GM12878 (cell line): Measurements from ENCODE around the gene ARID5B. TPM values are rescaled to one million over a fixed set of nuclear protein-coding genes. Genes with fewer than 3 reads are reported as not detected.
A peak's percentile ranks its signal among the peaks of the same experiment; 100 is the strongest.

Experiments
- CBX3 ChIP-seq: fragments of 200-600 bp; sonication (generic); IDR thresholded peaks from 2 replicates; pipeline ENCODE4 v1.6.1; 2016; ENCODE audit warnings: low read depth, borderline replicate concordance
- DPF2 ChIP-seq: fragments of 450-650 bp; IDR thresholded peaks from 2 replicates; pipeline ENCODE4 v1.6.1; 2017; ENCODE audit warnings: mild to moderate bottlenecking
- EP300 ChIP-seq, 2 experiments: fragments of 150-350 bp in 1 of 2; IDR thresholded peaks; 2 replicates each; pipeline ENCODE4 v1.6.1; 2011 to 2012; ENCODE audit warnings: low read depth in 2 of 2, low read length in 2 of 2, borderline replicate concordance in 1 of 2, improper control_type of control experiment in 1 of 2, inconsistent platforms in 1 of 2; ENCODE audit not compliant: control insufficient read depth in 1 of 2
- EZH2 ChIP-seq: IDR thresholded peaks from 2 replicates; pipeline ENCODE4 v1.6.1; 2012; ENCODE audit warnings: low read depth, mild to moderate bottlenecking, control low read depth, inconsistent platforms, low read length, borderline replicate concordance; ENCODE audit not compliant: control insufficient read depth
- FOS ChIP-seq: IDR thresholded peaks from 3 replicates; pipeline ENCODE4 v1.6.1; 2011; ENCODE audit warnings: borderline replicate concordance; ENCODE audit not compliant: insufficient read length; ENCODE audit errors: extremely low read depth
- JUNB ChIP-seq: IDR thresholded peaks from 2 replicates; pipeline ENCODE4 v1.6.1; 2016; ENCODE audit warnings: antibody characterized with exemption, mild to moderate bottlenecking
- MXI1 ChIP-seq: fragments of 150-350 bp; IDR thresholded peaks from 2 replicates; pipeline ENCODE4 v1.6.1; 2011; ENCODE audit warnings: low read depth, mild to moderate bottlenecking, inconsistent platforms, low read length, improper control_type of control experiment
- MYC ChIP-seq: IDR thresholded peaks from 2 replicates; pipeline ENCODE4 v1.6.1; 2011; ENCODE audit warnings: mild to moderate bottlenecking, low read length, moderate library complexity, inconsistent platforms; ENCODE audit not compliant: insufficient read depth, insufficient replicate concordance, insufficient read length, severe bottlenecking
- NFYA ChIP-seq: IDR thresholded peaks from 2 replicates; pipeline ENCODE4 v1.6.1; 2011; ENCODE audit warnings: low read depth, mild to moderate bottlenecking, low read length, improper control_type of control experiment, borderline replicate concordance
- PAX8 ChIP-seq: fragments of 450-650 bp; IDR thresholded peaks from 2 replicates; pipeline ENCODE4 v1.6.1; 2017; ENCODE audit warnings: mild to moderate bottlenecking, moderate library complexity
- RAD51 ChIP-seq: fragments of 450-650 bp; IDR thresholded peaks from 2 replicates; pipeline ENCODE4 v1.6.1; 2016; ENCODE audit warnings: moderate library complexity, mild to moderate bottlenecking, inconsistent platforms
- RUNX3 ChIP-seq: IDR thresholded peaks from 2 replicates; pipeline ENCODE4 v1.6.1; 2012; ENCODE audit warnings: low read length, inconsistent platforms
- SMAD1 ChIP-seq: fragments of 450-650 bp; IDR thresholded peaks from 2 replicates; pipeline ENCODE4 v1.6.1; 2018; ENCODE audit warnings: mild to moderate bottlenecking, low read depth; ENCODE audit not compliant: partially characterized antibody
- STAT3 ChIP-seq: IDR thresholded peaks from 2 replicates; pipeline ENCODE4 v1.6.1; 2011; ENCODE audit warnings: low read depth, low read length, improper control_type of control experiment
- SUPT20H ChIP-seq: IDR thresholded peaks from 2 replicates; pipeline ENCODE4 v1.6.1; 2011; ENCODE audit warnings: low read depth, mild to moderate bottlenecking, low read length, moderate library complexity, borderline replicate concordance; ENCODE audit not compliant: control insufficient read depth
- TAF1 ChIP-seq: IDR thresholded peaks from 2 replicates; pipeline ENCODE4 v1.6.1; 2011; ENCODE audit warnings: mild to moderate bottlenecking, low read depth, low read length, borderline replicate concordance
- ZZZ3 ChIP-seq: IDR thresholded peaks from 2 replicates; pipeline ENCODE4 v1.6.1; 2011; ENCODE audit warnings: low read depth; ENCODE audit not compliant: control insufficient read depth, insufficient read length
- polyA plus RNA-seq, 11 experiments: library from polyadenylated mRNA; depleted of rRNA in 4 of 11; unstranded in 6 of 11; stranded (reverse) in 5 of 11; fragments of >200 nt; fragmentation: Nextera tagmentation in 4 of 11; fragmentation: Illumina TruSeq in 1 of 11; extraction: Ambion mirVana in 4 of 11; extraction: Trizol in 1 of 11; gene quantifications; 1 replicate in 1 of 11; 2 replicates in 10 of 11; pipeline versions ENCODE4 v1.2.1 to v1.2.3, GENCODE V29; 2011 to 2016; ENCODE audit warnings: inconsistent platforms in 2 of 11, missing spikeins in 2 of 11, low read depth in 1 of 11
- total RNA-seq, 4 experiments: library from RNA; depleted of rRNA in 3 of 4; stranded (reverse); fragments of >200 nt in 3 of 4; fragmentation: Illumina TruSeq in 1 of 4; extraction: Trizol in 1 of 4; gene quantifications; 2 replicates each; pipeline versions ENCODE4 v1.2.1 to v1.2.3, GENCODE V29; 2013 to 2021
- TF ChIP-seq, protein P1 (sequence below): IDR thresholded peaks from 2 replicates; pipeline ENCODE4 v1.6.1; 2012; ENCODE audit warnings: low read depth, low read length, improper control_type of control experiment
- TF ChIP-seq, protein P2 (sequence below): fragments of 450-650 bp; IDR thresholded peaks from 2 replicates; pipeline ENCODE4 v1.6.1; 2017; ENCODE audit warnings: mild to moderate bottlenecking, moderate library complexity
- TF ChIP-seq, protein P3 (sequence below): fragments of 450-650 bp; conservative IDR thresholded peaks from 2 replicates; pipeline ENCODE4 v1.6.1; 2017; ENCODE audit warnings: mild to moderate bottlenecking, moderate library complexity
- TF ChIP-seq, protein P4 (sequence below): IDR thresholded peaks from 2 replicates; pipeline ENCODE4 v1.6.1; 2011; ENCODE audit warnings: low read depth, low read length, improper control_type of control experiment, borderline replicate concordance
- TF ChIP-seq, protein P5 (sequence below): IDR thresholded peaks from 2 replicates; pipeline ENCODE4 v1.6.1; 2012; ENCODE audit warnings: low read depth, low read length, improper control_type of control experiment

Gene ARID5B
- total and polyA plus RNA-seq, 10 of the 15 experiments (the other 5 are each of a cell fraction or from before 2014, with no cell fraction given), result 2.7 to 8.5 (median 6.1) TPM

DNA sequence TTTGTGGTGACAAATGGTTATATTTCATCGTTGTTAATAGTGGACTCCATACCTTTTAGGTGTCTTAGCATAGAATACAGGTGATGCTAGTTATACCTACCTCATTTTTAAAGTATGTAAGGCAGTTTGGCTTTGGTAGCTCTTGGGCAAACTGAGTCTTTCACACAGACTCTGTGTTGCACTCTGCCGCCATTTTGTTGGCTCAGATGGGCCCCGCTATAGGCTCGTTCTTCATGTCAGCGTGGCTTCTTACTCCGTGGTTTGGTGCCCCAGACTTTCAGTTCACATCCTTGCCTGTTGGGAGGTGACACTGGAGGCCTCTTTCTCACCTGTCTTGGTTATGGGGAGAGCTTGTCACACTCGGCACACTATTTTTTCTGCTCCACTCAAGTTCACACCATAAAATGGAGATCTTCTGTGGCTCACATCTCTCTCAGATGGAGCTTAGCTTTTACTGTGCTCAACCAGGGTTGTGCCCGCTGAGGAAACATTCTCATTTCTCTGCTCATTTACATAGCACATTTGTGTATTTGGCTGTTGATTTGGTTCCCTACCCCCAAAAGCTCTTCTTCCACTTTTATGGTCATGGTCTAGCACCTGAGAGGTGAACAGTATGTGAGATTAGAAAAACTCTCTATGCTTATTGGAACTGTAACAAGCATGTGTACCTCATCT lies 178.5 kb downstream of the ARID5B start (continued):
- TF ChIP-seq FOS, result no peak
- no peak for TF ChIP-seq SUPT20H
- TF ChIP-seq, protein P1, sequence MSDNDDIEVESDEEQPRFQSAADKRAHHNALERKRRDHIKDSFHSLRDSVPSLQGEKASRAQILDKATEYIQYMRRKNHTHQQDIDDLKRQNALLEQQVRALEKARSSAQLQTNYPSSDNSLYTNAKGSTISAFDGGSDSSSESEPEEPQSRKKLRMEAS, result no peak
- TF ChIP-seq TAF1, result no peak
- no peak for TF ChIP-seq STAT3
- TF ChIP-seq SMAD1, result no peak
- no peak for TF ChIP-seq PAX8
- TF ChIP-seq, protein P2, sequence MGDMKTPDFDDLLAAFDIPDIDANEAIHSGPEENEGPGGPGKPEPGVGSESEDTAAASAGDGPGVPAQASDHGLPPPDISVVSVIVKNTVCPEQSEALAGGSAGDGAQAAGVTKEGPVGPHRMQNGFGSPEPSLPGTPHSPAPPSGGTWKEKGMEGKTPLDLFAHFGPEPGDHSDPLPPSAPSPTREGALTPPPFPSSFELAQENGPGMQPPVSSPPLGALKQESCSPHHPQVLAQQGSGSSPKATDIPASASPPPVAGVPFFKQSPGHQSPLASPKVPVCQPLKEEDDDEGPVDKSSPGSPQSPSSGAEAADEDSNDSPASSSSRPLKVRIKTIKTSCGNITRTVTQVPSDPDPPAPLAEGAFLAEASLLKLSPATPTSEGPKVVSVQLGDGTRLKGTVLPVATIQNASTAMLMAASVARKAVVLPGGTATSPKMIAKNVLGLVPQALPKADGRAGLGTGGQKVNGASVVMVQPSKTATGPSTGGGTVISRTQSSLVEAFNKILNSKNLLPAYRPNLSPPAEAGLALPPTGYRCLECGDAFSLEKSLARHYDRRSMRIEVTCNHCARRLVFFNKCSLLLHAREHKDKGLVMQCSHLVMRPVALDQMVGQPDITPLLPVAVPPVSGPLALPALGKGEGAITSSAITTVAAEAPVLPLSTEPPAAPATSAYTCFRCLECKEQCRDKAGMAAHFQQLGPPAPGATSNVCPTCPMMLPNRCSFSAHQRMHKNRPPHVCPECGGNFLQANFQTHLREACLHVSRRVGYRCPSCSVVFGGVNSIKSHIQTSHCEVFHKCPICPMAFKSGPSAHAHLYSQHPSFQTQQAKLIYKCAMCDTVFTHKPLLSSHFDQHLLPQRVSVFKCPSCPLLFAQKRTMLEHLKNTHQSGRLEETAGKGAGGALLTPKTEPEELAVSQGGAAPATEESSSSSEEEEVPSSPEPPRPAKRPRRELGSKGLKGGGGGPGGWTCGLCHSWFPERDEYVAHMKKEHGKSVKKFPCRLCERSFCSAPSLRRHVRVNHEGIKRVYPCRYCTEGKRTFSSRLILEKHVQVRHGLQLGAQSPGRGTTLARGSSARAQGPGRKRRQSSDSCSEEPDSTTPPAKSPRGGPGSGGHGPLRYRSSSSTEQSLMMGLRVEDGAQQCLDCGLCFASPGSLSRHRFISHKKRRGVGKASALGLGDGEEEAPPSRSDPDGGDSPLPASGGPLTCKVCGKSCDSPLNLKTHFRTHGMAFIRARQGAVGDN, result no peak
- no peak for TF ChIP-seq EZH2
- TF ChIP-seq, protein P3, sequence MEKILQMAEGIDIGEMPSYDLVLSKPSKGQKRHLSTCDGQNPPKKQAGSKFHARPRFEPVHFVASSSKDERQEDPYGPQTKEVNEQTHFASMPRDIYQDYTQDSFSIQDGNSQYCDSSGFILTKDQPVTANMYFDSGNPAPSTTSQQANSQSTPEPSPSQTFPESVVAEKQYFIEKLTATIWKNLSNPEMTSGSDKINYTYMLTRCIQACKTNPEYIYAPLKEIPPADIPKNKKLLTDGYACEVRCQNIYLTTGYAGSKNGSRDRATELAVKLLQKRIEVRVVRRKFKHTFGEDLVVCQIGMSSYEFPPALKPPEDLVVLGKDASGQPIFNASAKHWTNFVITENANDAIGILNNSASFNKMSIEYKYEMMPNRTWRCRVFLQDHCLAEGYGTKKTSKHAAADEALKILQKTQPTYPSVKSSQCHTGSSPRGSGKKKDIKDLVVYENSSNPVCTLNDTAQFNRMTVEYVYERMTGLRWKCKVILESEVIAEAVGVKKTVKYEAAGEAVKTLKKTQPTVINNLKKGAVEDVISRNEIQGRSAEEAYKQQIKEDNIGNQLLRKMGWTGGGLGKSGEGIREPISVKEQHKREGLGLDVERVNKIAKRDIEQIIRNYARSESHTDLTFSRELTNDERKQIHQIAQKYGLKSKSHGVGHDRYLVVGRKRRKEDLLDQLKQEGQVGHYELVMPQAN, result no peak
- TF ChIP-seq RUNX3, result peak; percentile 19; the same call in 1 of the 2 replicates
- TF ChIP-seq, protein P4, sequence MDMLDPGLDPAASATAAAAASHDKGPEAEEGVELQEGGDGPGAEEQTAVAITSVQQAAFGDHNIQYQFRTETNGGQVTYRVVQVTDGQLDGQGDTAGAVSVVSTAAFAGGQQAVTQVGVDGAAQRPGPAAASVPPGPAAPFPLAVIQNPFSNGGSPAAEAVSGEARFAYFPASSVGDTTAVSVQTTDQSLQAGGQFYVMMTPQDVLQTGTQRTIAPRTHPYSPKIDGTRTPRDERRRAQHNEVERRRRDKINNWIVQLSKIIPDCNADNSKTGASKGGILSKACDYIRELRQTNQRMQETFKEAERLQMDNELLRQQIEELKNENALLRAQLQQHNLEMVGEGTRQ, result no peak
- TF ChIP-seq, protein P5, sequence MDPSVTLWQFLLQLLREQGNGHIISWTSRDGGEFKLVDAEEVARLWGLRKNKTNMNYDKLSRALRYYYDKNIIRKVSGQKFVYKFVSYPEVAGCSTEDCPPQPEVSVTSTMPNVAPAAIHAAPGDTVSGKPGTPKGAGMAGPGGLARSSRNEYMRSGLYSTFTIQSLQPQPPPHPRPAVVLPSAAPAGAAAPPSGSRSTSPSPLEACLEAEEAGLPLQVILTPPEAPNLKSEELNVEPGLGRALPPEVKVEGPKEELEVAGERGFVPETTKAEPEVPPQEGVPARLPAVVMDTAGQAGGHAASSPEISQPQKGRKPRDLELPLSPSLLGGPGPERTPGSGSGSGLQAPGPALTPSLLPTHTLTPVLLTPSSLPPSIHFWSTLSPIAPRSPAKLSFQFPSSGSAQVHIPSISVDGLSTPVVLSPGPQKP, result no peak
- TF ChIP-seq EP300 (IDR thresholded peaks at IDR 0.05; ENCODE audit: borderline replicate concordance in 1 of 2, control insufficient read depth in 1 of 2, low read depth in 2 of 2, low read length in 2 of 2), result no peak
- TF ChIP-seq CBX3, result no peak
- TF ChIP-seq MXI1, result no peak
- TF ChIP-seq JUNB, result no peak
- TF ChIP-seq RAD51, result no peak
- TF ChIP-seq ZZZ3, result no peak
- TF ChIP-seq MYC, result no peak
- no peak for TF ChIP-seq DPF2
- TF ChIP-seq NFYA, result no peak
